HG03175 (cell line): ENCODE data around the gene EIF4A2.
A peak's percentile ranks its signal among the peaks of the same experiment; 100 is the strongest.
"Not testable (repeated sequence)": the region's sequence is repeated elsewhere in the genome, so short reads cannot be mapped to it uniquely, and the experiment has no call there.

ENCODE experiments used
- ATAC-seq: cut with Tn5 transposase; IDR thresholded peaks from one replicate; pipeline ENCODE4 v1.9.1; 2021; ENCODE audit warnings: mild to moderate bottlenecking, moderate library complexity; ENCODE audit not compliant: unreplicated experiment

The EIF4A2 gene

DNA sequence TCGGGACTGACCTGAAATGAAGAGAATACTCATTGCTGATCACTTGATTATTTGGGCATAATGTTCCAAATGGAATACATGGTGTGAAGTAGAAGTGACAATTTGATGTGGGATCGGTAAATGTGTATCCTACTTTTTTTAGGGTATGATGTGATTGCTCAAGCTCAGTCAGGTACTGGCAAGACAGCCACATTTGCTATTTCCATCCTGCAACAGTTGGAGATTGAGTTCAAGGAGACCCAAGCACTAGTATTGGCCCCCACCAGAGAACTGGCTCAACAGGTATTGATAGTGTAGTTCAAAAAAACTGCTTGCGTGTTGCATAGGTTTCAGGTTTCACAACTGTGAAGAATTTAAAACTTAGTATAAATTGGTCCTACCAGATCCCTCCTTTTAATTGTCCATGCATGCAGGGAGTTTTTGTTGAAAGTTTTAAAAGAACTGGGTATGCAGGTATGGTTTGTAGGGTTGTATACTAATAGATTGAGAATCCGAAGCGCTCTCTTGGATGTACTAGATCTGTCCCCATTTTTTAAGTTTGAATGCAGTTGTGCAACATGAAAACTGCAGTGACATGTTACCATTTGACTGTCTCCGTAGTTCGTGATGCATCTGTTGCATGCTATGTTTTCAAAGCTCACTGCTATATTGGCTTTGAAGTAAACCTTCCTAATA, 1.6 kb downstream of the EIF4A2 start:
- no peak for ATAC-seq

DNA sequence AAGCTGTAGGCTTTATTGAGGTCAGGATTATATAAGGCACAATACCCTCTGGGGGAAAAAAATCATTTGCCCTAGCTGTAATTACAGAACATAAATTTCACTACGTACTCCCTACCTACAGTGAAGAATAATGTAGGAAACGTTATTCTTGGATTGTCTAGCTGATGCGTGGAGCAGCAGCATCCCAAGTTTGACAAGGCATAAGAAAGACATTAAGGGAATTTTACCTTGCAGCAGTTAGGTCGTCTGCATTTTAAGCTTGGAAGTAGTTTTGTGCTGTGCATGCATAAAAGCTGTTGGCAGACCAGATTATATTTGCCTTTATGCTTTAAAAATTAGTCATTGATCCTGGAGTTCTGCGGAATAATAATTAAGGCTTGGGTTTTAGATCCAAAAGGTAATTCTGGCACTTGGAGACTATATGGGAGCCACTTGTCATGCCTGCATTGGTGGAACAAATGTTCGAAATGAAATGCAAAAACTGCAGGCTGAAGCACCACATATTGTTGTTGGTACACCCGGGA, 2.2 kb downstream of the EIF4A2 start:
- no peak for ATAC-seq

DNA sequence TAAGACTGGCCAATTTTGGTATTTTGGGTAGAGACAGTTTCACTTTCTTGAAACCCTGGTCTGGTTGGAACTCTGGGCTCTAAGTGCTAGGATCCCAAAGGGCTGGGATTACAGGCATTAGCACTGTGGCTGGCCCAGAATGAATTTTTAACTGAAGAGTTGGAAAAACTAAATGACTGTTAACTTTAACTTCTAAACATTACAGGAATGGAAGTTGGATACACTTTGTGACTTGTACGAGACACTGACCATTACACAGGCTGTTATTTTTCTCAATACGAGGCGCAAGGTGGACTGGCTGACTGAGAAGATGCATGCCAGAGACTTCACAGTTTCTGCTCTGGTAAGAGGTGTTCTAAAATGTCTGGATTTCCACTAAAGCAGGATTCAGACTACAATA, 3.5 kb downstream of the EIF4A2 start:
- no peak for ATAC-seq

DNA sequence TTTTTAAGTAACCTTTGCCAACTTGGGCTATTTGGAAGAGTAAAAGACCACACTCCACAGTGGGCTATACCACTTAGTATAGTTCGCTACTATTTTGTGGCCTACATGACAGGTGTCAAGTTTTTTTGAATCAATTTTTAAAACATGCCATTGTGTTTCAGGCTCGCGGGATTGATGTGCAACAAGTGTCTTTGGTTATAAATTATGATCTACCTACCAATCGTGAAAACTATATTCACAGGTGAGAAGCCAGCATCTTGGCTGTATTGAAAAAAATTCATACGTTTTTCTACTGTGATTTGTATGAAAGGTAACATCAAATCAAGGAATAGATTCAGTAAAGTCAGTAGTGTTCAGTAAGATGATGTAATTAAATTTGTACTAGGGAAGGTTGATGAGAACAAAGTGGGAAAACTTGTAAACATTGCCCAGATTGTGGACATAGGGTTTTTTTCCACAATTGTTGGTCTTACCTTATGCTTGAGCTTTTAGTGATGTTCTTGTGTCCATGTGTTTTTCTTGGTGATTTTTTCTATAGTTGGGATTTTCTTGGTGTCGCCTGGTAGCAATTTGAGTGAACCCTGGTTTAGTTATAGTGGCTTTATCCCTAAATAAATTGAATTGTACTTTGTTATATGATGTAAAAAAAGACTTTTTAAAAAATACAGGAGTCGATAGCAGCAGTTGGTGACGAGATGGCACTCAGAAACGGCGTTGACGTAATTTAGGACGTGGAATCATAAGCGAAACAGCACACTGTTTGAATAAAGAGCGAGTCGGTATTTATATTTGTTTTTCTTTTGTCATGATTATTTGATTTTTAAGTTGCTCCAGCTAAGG, 4.5 kb downstream of the EIF4A2 start:
- ATAC-seq, result no peak

DNA sequence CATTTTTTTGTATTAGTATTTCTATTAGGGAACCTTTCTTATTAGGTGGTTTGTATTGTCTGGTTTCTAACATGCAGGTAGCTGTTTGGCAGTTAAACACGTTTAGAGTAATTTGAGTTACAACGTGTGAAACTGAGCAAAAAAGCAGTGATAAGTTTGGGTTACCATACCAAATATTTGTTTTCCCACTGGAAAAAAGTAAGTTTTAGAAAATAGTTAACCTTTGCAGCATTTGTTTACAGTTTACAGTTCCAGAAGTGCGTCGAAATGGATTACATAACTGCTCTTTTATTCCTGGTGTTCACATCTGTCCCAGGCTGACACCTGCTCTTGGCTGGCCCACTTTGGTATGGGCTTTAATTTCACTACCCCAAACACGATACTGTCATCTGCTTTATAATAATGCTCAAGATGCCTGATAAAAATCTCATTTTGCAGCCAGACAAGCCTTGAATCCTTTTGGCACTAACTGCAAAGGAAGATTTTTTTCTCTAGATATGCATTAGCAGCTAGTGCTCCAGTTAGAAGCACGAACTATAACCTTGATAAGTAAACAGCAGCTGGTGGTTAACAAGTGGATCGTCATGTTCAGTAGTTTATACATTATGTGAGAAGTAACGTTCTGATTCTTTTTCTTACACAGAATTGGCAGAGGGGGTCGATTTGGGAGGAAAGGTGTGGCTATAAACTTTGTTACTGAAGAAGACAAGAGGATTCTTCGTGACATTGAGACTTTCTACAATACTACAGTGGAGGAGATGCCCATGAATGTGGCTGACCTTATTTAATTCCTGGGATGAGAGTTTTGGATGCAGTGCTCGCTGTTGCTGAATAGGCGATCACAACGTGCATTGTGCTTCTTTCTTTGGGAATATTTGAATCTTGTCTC, 5.3 kb downstream of the EIF4A2 start:
- no peak for ATAC-seq

DNA sequence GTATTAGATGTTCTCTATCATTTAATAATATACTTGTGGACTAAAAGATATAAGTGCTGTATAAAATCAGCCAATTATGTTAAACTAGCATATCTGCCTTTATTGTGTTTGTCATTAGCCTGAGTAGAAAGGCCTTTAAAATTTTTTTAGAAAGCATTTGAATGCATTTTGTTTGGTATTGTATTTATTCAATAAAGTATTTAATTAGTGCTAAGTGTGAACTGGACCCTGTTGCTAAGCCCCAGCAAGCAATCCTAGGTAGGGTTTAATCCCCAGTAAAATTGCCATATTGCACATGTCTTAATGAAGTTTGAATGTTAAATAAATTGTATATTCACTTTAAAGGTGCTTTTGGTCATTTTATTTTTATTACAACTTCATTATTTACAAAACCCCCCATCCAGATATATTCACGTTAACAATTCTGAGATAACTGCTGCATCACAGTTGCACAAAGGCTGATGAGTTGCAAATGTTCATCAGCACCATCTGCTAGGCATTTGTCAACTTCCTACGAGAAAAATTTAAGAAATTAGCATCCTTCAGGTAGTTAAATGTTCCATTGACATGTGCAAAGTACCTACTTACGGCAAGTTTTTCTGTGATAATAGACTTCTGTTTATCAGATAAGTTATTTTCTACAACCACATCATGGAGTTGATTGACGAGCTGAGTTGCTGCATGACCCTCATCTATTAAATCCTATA, 6.3 kb downstream of the EIF4A2 start:
- no peak for ATAC-seq

DNA sequence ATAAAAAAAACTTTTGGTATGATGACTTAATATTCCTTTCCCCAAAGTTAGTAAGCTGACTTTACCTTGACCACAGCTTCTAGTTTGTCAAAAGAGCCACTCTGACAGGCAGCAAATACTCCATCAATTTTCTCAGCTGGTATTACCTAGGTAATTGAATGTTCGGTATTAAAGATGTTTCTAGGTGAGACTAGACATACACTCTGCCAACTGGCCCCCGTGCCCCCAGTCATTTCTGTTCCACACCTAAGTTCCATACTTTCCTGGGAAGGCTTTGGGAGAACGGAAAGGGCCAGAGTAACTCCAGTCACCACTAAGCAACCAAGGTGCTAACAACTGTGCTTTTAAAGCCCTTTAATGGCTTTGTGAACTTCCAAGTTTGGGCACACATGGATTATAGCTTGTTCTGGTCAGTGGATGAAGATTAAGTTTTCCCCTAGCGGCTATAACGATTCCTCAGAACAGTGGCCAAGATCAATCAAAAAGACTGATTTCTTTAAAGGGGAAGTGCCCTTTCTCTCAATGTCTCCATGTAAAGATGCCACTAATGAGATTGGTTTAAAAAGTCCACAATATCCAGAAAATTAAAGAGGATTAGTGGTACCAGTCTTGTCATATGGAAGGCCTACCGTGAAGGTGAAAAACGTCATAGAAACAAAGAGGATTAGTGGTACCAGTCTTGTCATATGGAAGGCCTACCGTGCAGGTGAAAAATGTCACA, 7.0 kb downstream of the EIF4A2 start:
- ATAC-seq, result no peak

DNA sequence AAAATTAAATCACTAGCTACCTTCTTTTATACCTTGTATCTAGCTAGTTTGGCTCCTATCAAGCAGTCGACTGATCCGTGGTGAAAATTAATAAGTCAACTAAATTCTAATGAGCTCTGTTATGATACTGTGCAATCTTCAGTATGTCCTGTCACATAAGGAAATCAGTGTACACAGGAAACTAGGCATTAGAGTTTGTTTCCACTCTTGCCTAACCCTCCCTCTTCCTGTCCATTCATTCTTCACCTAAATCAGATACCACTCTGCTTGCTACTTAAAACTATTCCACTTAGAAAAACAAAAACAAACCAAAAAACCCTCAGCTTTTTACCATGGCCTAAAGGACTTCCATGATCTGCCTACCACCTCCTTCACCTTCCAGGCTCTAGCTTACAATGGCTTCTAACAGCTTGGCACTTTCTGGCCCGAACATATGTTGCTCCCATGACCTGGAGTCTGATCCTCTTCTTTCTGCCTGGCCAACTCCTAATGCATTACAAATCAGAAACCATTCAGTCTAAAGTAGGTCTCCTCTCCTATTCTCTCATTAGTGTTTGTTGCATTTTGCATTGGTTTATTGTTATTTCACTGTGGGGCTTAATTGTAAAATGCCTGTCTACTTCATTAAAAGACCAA, 15.0 kb downstream of the EIF4A2 start:
- no peak for ATAC-seq

DNA sequence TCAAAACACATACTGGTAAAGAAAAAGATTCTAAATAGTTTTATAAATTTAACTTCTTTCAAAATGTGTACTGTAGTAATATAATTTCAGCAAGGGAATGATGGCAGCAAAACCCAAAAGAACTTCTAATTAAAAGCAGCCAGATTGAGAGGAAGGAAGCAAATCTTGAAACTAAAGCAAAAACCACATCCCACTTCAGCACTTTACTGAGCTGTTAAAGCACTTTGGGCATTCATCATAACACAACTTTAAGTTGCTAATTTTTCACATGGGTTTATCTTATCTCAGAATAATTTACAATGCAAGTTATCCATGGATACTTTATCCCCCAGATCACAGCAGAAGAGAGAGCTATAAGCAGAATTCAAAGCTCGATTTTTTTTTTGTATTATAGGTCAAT, 16.9 kb downstream of the EIF4A2 start:
- no peak for ATAC-seq

DNA sequence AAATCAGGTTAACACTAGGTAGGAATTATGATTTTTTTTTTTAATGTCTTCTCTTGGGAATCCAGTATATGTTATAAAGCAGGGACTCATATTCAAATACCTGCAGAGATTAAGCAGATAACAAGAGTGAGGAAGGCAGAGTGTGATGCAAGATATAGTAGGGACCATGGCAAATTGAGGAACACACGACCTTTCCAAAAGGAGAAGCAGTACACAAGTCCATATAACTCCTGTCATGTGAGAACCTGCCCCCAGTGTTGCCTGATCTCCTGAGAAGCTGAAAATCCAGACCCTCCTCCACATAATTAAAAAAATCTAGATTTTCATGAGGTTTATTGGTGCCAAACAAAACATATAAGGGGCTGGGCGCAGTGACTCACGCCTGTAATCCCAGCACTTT, 19.3 kb downstream of the EIF4A2 start:
- no peak for ATAC-seq

DNA sequence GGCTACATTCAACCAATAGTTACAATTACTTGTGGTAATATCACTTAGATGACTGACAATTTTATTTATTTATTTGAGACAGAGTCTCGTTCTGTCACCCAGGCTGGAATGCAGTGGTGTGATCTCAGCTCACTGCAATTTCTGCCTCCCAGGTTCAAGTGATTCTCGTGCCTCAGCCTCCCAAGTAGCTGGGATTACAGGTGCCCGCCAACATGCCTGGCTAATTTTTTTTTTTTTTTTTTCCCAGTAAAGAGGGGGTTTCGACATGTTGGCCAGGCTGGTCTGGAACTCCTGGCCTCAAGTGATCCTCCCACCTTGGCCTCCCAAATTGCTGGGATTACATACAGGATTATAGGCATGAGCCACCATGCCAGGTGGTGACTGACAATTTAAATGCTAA, 20.1 kb downstream of the EIF4A2 start:
- not testable (repeated sequence) for ATAC-seq

DNA sequence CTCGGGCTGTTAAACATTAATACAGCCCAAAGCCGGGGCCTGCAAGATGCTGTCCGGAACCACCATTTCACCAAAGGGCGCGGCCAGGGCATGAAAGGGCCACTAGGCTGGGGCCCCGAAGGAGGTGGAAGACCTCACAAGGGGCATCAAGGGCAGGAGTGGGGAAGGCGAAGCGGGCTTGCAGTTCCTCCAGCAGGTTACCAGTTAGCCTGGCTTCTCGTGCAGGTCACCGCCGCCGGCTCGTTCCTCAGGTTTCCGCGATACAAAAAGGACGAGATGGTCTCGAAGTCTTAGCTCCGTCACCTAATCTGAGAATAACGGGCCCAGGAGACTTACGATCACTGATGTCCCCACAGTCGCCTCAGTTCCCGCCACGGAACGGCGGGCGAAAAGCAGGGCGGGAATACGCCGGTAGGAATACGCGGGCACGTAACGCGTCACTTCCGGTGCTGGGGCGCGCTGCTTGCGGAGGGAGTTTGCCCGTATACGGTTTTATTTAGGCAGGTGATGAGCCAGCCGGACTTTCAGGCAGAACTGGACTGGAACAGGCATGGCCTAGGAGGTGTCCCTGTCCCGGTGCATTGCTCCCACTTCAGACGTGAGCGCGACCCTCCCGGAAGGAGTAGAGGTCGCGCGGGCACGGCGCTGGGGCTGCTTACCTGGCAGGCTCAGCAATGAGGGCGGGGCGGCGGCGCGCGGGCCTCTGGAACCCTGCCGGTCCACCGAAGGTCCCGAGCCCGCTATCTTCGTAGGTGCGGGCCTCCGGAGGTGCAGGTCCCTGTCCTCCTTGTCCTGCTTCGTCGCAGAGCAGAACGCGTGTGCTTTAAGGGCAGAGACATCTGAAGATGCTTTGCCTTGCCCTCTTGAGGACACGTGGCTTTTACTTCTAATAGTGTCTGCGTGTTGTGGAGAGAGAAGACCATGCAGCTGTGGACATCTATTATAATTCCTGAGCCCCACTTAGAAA, 23.0 kb downstream of the EIF4A2 start, which contains the start of gene RFC4:
Gene RFC4 (minus strand): TSS at position 394 of the 967 bp plus-strand sequence. CDS start 1,769 bp downstream, outside the sequence.
- peak; percentile 94 for ATAC-seq

DNA sequence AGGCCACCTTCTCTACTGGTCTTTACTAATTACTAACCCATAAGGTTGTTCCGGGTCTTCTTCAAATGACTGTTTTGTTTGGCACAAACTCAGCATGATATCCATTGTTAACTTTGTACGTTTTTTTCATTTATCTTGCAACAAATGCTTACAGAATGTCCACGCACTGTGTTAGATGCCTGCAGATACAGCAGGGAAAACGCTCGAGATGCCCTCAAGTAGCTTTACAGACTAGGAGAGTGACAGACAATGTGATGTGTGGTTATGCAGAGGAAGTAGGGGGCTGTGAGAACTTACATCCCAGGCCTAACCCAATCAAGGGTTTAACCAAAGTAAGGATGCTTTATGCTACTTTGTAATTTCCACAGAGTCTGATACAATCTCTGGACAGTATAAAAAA, 23.9 kb downstream of the EIF4A2 start:
- no peak for ATAC-seq

DNA sequence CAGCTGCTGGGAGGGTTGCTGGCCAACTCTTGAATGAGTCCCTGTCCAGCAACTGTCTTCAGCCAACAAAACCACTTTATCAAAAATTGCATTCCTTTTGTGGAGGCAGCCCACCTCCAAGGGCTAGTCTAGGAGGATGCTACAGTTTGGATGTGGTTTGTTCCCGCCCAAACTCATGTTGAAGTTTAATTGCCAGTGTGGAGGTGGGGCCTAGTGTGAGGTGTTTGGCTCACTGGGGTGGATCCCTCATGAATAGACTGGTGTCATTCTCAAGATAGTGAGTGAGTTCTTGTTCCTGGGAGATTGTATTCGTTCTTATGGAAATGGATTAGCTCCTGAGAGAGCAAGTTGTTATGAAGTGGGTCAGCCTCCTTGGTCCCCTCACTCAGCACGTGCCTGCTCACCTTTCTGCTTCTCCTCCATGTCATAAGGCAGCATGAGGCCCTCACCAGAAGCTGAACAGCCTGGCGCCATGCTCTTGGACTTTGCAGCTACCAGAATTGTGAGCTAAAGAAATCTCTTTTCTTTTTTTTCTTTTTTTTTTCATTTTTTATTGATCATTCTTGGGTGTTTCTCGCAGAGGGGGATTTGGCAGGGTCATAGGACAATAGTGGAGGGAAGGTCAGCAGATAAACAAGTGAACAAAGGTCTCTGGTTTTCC, 27.1 kb downstream of the EIF4A2 start:
- ATAC-seq, result no peak

DNA sequence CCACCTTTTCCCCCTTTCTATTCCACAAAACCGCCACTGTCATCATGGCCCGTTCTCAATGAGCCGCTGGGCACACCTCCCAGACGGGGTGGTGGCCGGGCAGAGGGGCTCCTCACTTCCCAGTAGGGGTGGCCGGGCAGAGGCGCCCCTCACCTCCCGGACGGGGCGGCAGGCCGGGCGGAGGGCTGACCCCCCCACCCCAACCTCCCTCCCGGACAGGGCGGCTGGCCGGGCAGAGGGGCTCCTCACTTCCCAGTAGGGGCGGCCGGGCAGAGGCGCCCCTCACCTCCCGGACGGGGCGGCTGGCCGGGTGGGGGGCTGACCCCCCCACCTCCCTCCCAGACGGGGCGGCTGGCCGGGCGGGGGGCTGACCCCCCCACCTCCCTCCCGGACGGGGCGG, 27.9 kb downstream of the EIF4A2 start:
- ATAC-seq, result not testable (repeated sequence)

DNA sequence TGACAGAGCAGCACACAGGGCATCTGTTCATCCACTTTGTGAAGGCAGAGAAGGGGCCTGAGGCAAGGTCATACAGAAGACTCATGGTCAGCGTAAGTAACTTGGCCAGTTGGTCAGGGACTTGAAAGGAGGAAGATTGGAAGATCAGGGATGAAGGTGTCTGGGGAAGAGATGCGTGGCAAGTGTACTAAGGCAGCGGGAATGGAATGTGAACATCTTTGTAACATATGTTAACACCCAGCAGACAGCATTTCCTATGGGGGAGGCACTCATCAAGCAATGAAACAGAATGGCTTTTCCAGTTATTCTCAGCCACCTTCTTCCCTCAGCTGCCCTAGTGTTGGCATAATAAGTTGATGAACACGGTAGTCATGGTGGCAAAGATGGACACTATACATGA, 30.7 kb downstream of the EIF4A2 start:
- no peak for ATAC-seq

DNA sequence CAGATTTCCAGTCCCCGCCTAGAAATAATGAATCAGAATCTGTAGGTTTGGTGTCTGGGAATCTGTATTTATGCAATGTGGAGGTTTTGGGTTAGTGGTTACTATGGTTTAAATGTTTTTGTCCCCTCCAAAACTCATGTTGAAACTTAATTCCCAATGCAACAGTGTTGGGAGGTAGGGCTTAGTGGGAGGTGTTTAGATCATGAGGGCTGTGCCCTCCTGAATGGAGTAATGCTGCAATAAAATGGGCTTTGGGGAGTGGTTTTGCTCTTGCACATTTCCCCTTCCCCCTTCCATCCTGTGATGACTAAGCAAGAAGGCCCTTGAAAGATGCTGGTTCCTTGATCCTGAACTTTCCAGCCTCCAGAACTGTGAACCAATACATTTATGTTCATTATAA, 32.1 kb downstream of the EIF4A2 start:
- no peak for ATAC-seq

DNA sequence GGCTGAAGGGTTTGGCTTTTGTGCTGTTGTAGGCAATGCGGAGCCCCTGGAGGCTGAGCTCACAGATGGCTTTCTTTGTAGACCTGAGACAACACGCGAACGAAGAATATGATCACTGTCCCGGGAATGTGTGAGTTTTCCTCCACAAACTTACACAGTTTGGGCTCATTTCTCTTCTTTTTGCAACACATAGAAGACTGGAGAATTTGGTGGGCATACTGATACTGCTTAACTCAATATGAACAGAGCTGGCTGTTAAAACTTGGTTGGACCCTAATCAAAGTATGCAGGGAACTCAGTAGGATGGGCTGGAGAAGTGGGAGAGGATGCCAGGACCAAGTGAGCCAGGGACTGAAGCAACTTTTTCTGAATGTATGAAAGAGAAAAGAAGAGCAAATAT, 35.1 kb downstream of the EIF4A2 start:
- ATAC-seq, result no peak
